HepG2 (cell line): ENCODE data around the gene ZBTB32. TPM values are rescaled to one million over a fixed set of nuclear protein-coding genes. Genes with fewer than 3 reads are reported as not detected.

ENCODE experiments used
- ATF1 ChIP-seq: IDR thresholded peaks from 2 replicates; pipeline ENCODE4 v1.6.1; 2016; ENCODE audit warnings: mild to moderate bottlenecking, control low read depth
- CHCHD3 ChIP-seq: sonication (generic); formaldehyde crosslinking; IDR thresholded peaks from 2 replicates; pipeline ENCODE4 v1.8.0; 2022; ENCODE audit warnings: mild to moderate bottlenecking, missing genetic modification reagents, moderate library complexity
- DR1 ChIP-seq: sonication (generic); formaldehyde crosslinking; IDR thresholded peaks from 2 replicates; pipeline ENCODE4 v1.8.0; 2021; ENCODE audit warnings: mild to moderate bottlenecking, missing genetic modification reagents, inconsistent platforms
- FOXC1 ChIP-seq: sonication (generic); formaldehyde crosslinking; IDR thresholded peaks from 2 replicates; pipeline ENCODE4 v1.8.0; 2022; ENCODE audit warnings: mild to moderate bottlenecking, missing genetic modification reagents, borderline replicate concordance
- HINFP ChIP-seq: sonication (generic); formaldehyde crosslinking; IDR thresholded peaks from 2 replicates; pipeline ENCODE4 v1.4.0; 2020; ENCODE audit warnings: low read depth, mild to moderate bottlenecking, missing genetic modification reagents
- IRX3 ChIP-seq: sonication (generic); formaldehyde crosslinking; IDR thresholded peaks from 2 replicates; pipeline ENCODE4 v1.8.1; 2023; ENCODE audit warnings: mild to moderate bottlenecking, low read depth, missing genetic modification reagents, borderline replicate concordance
- JUND ChIP-seq: sonication (generic); formaldehyde crosslinking; IDR thresholded peaks from 2 replicates; pipeline ENCODE4 v1.8.0; 2022; ENCODE audit warnings: mild to moderate bottlenecking, missing genetic modification reagents
- MIXL1 ChIP-seq: IDR thresholded peaks from 2 replicates; pipeline ENCODE4 v1.6.1; 2016
- PCBP1 ChIP-seq: fragments of 200-400 bp; formaldehyde crosslinking; IDR thresholded peaks from 2 replicates; pipeline ENCODE4 v1.6.1; 2017; ENCODE audit warnings: mild to moderate bottlenecking, low read depth, low read length, borderline replicate concordance
- TBL1XR1 ChIP-seq: fragments of 150-350 bp; IDR thresholded peaks from 2 replicates; pipeline ENCODE4 v1.6.1; 2014; ENCODE audit warnings: borderline replicate concordance, low read length; ENCODE audit not compliant: partially characterized antibody
- TOPORS ChIP-seq: sonication (generic); formaldehyde crosslinking; IDR thresholded peaks from 2 replicates; pipeline ENCODE4 v1.8.0; 2023; ENCODE audit warnings: mild to moderate bottlenecking, missing genetic modification reagents
- ZBTB14 ChIP-seq: sonication (generic); formaldehyde crosslinking; IDR thresholded peaks from 2 replicates; pipeline ENCODE4 v1.4.0; 2020; ENCODE audit warnings: missing genetic modification reagents
- ZFP62 ChIP-seq: sonication (generic); formaldehyde crosslinking; IDR thresholded peaks from 2 replicates; pipeline ENCODE4 v1.4.0; 2020; ENCODE audit warnings: missing genetic modification reagents
- ZNF205 ChIP-seq: IDR thresholded peaks from 2 replicates; pipeline ENCODE4 v1.6.1; 2018; ENCODE audit warnings: missing biosample characterization, missing genetic modification reagents
- ZNF253 ChIP-seq: sonication (generic); formaldehyde crosslinking; IDR thresholded peaks from 2 replicates; pipeline ENCODE4 v1.8.0; 2022; ENCODE audit warnings: mild to moderate bottlenecking, missing genetic modification reagents, borderline replicate concordance
- ZNF362 ChIP-seq: sonication (generic); formaldehyde crosslinking; IDR thresholded peaks from 2 replicates; pipeline ENCODE4 v1.4.0; 2020; ENCODE audit warnings: missing genetic modification reagents, mild to moderate bottlenecking, borderline replicate concordance
- ZNF484 ChIP-seq: sonication (generic); formaldehyde crosslinking; IDR thresholded peaks from 2 replicates; pipeline ENCODE4 v1.5.1; 2020; ENCODE audit warnings: mild to moderate bottlenecking, low read depth, missing genetic modification reagents, borderline replicate concordance
- ZNF501 ChIP-seq: sonication (generic); formaldehyde crosslinking; IDR thresholded peaks from 2 replicates; pipeline ENCODE4 v1.5.1; 2020; ENCODE audit warnings: mild to moderate bottlenecking, moderate library complexity, missing genetic modification reagents
- ZNF564 ChIP-seq: sonication (generic); formaldehyde crosslinking; IDR thresholded peaks from 2 replicates; pipeline ENCODE4 v1.8.1; 2023; ENCODE audit warnings: mild to moderate bottlenecking, missing genetic modification reagents
- ZNF660 ChIP-seq: sonication (generic); formaldehyde crosslinking; IDR thresholded peaks from 2 replicates; pipeline ENCODE4 v1.5.1; 2020; ENCODE audit warnings: mild to moderate bottlenecking, low read depth, missing genetic modification reagents, borderline replicate concordance
- ZNF720 ChIP-seq: sonication (generic); formaldehyde crosslinking; IDR thresholded peaks from 2 replicates; pipeline ENCODE4 v1.4.0; 2020; ENCODE audit warnings: missing genetic modification reagents
- ZNF737 ChIP-seq: sonication (generic); formaldehyde crosslinking; IDR thresholded peaks from 2 replicates; pipeline ENCODE4 v1.5.0; 2020; ENCODE audit warnings: missing genetic modification reagents, mild to moderate bottlenecking, borderline replicate concordance
- ZNF75D ChIP-seq: sonication (generic); formaldehyde crosslinking; IDR thresholded peaks from 2 replicates; pipeline ENCODE4 v1.8.1; 2023; ENCODE audit warnings: missing genetic modification reagents, mild to moderate bottlenecking, borderline replicate concordance
- ZSCAN5A ChIP-seq: sonication (generic); formaldehyde crosslinking; IDR thresholded peaks from 2 replicates; pipeline ENCODE4 v1.8.0; 2022; ENCODE audit warnings: mild to moderate bottlenecking, missing genetic modification reagents, borderline replicate concordance
- polyA plus RNA-seq, 8 experiments: library from polyadenylated mRNA; depleted of rRNA in 3 of 8; stranded (reverse) in 7 of 8; unstranded in 1 of 8; fragments of >200 nt; fragmentation: Illumina TruSeq in 4 of 8; extraction: Trizol in 4 of 8; gene quantifications; 2 replicates each; pipeline versions ENCODE4 v1.2.1 to v1.2.3, GENCODE V29; 2011 to 2016; ENCODE audit warnings: low read depth in 4 of 8, missing spikeins in 1 of 8, mixed read lengths in 1 of 8; ENCODE audit not compliant: insufficient read depth in 1 of 8
- total RNA-seq, 5 experiments: library from RNA; depleted of rRNA; stranded (reverse); fragments of >200 nt; fragmentation: Illumina TruSeq; extraction: Trizol; gene quantifications; 2 replicates each; pipeline ENCODE4 v1.2.3, GENCODE V29; 2016; ENCODE audit warnings: low read depth in 1 of 5

The ZBTB32 gene
- total and polyA plus RNA-seq, 2 of the 13 experiments (the other 11 are each of a cell fraction or from before 2014, with no cell fraction given), result not detected

- TF ChIP-seq HINFP (0 out of 2 replicates have a peak, but pooled peaks have one; percentile 33), ZNF362 (CRISPR knock-in tag) (peak; percentile 6; the same call in 1 of the 2 replicates), ZNF501 (peak; percentile 86), CHCHD3 (CRISPR knock-in tag) (0 out of 2 replicates have a peak, but pooled peaks have one; percentile 68), FOXC1 (CRISPR knock-in tag) (no peak; the same call in 1 of the 2 replicates), TOPORS (CRISPR knock-in tag) (peak; percentile 65; the same call in 1 of the 2 replicates), JUND (peak; percentile 20; the same call in 1 of the 2 replicates), ZNF253 (CRISPR knock-in tag) (no peak), ZNF205 (CRISPR knock-in tag) (peak; percentile 7; the same call in 1 of the 2 replicates), ZNF484 (CRISPR knock-in tag) (no peak), IRX3 (0 out of 2 replicates have a peak, but pooled peaks have one; percentile 23), ATF1 (CRISPR knock-in tag) (peak; percentile 79), ZNF564 (peak; percentile 72; the same call in 1 of the 2 replicates), ZFP62 (0 out of 2 replicates have a peak, but pooled peaks have one; percentile 78), ZNF737 (CRISPR knock-in tag) (no peak), ZBTB14 (CRISPR knock-in tag) (peak; percentile 52), ZNF660 (CRISPR knock-in tag) (no peak), ZNF75D (CRISPR knock-in tag) (no peak), DR1 (CRISPR knock-in tag) (no peak; the same call in 1 of the 2 replicates), TBL1XR1 (no peak), PCBP1 (no peak), ZSCAN5A (CRISPR knock-in tag) (0 out of 2 replicates have a peak, but pooled peaks have one; percentile 57), ZNF720 (CRISPR knock-in tag) (no peak), MIXL1 (CRISPR knock-in tag) (no peak)
Measured at GRCh38 chr19:35716801-35717664, 12.7 kb downstream of the ZBTB32 start (continued).
